ENCODE data around the gene MT1A.

The MT1A gene

DNA sequence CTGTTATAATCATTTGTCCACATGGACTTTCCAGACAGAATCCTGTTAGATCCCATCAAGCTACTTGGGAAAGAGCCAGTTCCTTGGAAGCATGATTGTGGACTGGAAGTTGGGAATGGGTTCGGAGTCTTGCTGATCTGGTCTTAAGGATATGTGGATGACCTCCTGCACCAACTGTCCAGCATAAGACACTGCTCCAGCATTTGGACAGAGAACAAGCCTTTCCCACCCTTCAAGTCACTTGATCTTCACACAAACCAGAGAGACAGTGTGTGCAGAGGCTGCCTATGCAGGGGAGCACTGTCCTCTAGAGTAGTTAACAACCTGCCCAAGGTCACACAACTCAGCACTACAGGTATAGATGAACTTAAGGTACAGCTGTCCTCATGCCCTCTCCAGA is 7.4 kb downstream of the MT1A start:
- H3K4me1 ChIP-seq (ENCODE audit: low read length): no peaks in the 10 kb centered on the region
- H3K9ac ChIP-seq (ENCODE audit: low read length): no peak overlapping the region
- no peak overlapping the region for H3K27ac ChIP-seq (ENCODE audit: low read length)
- H3K79me2 ChIP-seq (ENCODE audit: low read length): no peaks in the 10 kb centered on the region
- H3K4me2 ChIP-seq (ENCODE audit: low read depth, low read length): no peak overlapping the region
- TF ChIP-seq EZH2phosphoT487 (IDR thresholded peaks at IDR 0.05; ENCODE audit: low read length) (no peak), CTCF (IDR thresholded peaks at IDR 0.05; ENCODE audit: low read length) (no peak), EZH2 (optimal IDR thresholded peaks at IDR 0.05; ENCODE audit: low read depth, low read length) (no peak)
- H2AFZ ChIP-seq (ENCODE audit: low read length): no peak overlapping the region
- H4K20me1 ChIP-seq (ENCODE audit: insufficient read depth, low read length): no peaks in the 10 kb centered on the region
- H3K9me3 ChIP-seq (replicated peaks; ENCODE audit: insufficient read depth, low read length): no peaks in the 10 kb centered on the region
- H3K36me3 ChIP-seq (replicated peaks; ENCODE audit: insufficient read depth, low read length): no peaks in the 10 kb centered on the region
- DNase-seq: no peak
- no peaks in the 10 kb centered on the region for H3K9me2 ChIP-seq (replicated peaks; ENCODE audit: insufficient read depth, low read length)
- H3F3A ChIP-seq (ENCODE audit: insufficient read depth, low read length): no peaks in the 10 kb centered on the region
- no peak overlapping the region for H3K4me3 ChIP-seq (ENCODE audit: low read length)
- H3K27me3 ChIP-seq (replicated peaks; ENCODE audit: insufficient read depth, low read length): peaks cover 35% of the 10 kb centered on the region

DNA sequence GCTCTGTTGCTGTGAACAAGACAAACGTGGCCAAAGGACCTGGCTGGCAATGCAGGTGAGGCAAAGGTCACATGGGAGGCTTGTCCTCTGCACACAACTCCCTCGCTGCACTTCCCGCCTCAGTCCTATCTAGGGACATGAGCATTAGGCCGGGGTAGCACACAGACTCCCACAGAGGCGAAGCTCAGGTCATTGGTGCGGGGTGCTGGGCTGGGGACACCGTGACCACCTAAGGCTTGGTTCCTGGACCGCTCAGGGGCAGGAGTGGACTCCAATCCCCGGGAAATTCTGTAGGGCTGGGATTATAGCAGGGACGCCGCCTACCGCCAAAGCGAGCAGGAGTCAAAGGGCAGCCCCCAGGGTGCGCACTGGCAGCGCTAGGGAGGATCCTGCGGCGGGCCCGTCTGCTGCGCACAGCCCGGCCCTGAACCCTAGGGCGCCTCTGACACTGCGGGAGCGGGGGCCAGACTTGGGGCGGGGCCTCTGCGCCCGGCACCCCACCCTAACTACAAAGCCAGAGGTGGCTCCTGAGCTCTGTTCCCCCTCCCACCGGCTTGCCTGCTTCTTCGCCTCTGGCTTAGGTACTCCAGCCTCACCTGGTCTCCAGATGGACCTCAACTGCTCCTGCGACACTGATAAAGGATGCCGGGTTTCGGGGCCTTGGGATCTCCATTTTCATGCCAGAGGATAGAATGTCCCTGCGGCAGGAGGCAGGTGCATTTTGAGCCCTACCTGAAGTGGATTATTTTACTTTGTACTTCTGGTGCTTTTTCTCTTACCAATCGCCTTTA is 9.4 kb downstream of the MT1A start:
- Histone ChIP-seq H3K4me2 (ENCODE audit: low read depth, low read length) (no peak overlapping the region), H3K27me3 (replicated peaks; ENCODE audit: insufficient read depth, low read length) (peaks cover 53% of the 10 kb centered on the region)

DNA sequence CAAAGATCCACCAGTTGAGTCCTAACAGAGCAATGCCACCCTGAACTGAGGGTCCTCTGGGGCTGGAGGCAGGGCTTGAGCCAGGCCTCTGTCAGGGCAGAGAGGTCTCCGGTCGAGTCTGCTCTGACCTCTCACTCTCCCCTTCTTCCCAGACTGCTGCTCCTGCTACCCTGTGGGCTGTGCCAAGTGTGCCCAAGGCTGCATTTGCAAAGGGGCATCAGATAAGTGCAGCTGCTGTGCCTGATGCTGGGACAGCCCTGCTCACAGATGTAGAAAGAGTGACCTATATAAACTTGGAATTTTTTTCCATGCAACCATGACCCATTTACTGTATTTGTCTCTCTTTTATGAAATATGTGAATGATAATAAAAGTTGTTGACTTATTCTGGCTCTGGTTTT is 10.8 kb downstream of the MT1A start:
- no peak overlapping the region for H3K9ac ChIP-seq (ENCODE audit: low read length)
- peaks cover 54% of the 10 kb centered on the region for H3K27me3 ChIP-seq (replicated peaks; ENCODE audit: insufficient read depth, low read length)
- H3F3A ChIP-seq (ENCODE audit: insufficient read depth, low read length): no peaks in the 10 kb centered on the region
- no peak for TF ChIP-seq CTCF (IDR thresholded peaks at IDR 0.05; ENCODE audit: low read length)
- TF ChIP-seq EZH2 (optimal IDR thresholded peaks at IDR 0.05; ENCODE audit: low read depth, low read length): no peak
- H2AFZ ChIP-seq (ENCODE audit: low read length): no peak overlapping the region
- no peaks in the 10 kb centered on the region for H3K79me2 ChIP-seq (ENCODE audit: low read length)
- no peak overlapping the region for H3K27ac ChIP-seq (ENCODE audit: low read length)
- no peak overlapping the region for H3K4me2 ChIP-seq (ENCODE audit: low read depth, low read length)
- no peaks in the 10 kb centered on the region for H3K9me2 ChIP-seq (replicated peaks; ENCODE audit: insufficient read depth, low read length)
- DNase-seq: no peak
- no peaks in the 10 kb centered on the region for H4K20me1 ChIP-seq (ENCODE audit: insufficient read depth, low read length)
- H3K4me3 ChIP-seq (ENCODE audit: low read length): no peak overlapping the region
- H3K9me3 ChIP-seq (replicated peaks; ENCODE audit: insufficient read depth, low read length): no peaks in the 10 kb centered on the region
- H3K36me3 ChIP-seq (replicated peaks; ENCODE audit: insufficient read depth, low read length): no peaks in the 10 kb centered on the region
- H3K4me1 ChIP-seq (ENCODE audit: low read length): no peaks in the 10 kb centered on the region

More for the DNA sequence above, 9.4 kb downstream of the MT1A start:
- TF ChIP-seq EZH2 (optimal IDR thresholded peaks at IDR 0.05; ENCODE audit: low read depth, low read length): no peak
- no peak for TF ChIP-seq EZH2phosphoT487 (IDR thresholded peaks at IDR 0.05; ENCODE audit: low read length)
- TF ChIP-seq CTCF (IDR thresholded peaks at IDR 0.05; ENCODE audit: low read length): no peak
- Histone ChIP-seq H4K20me1 (ENCODE audit: insufficient read depth, low read length) (no peaks in the 10 kb centered on the region), H3K9me2 (replicated peaks; ENCODE audit: insufficient read depth, low read length) (no peaks in the 10 kb centered on the region), H3K27ac (ENCODE audit: low read length) (no peak overlapping the region), H3K9ac (ENCODE audit: low read length) (no peak overlapping the region), H3K36me3 (replicated peaks; ENCODE audit: insufficient read depth, low read length) (no peaks in the 10 kb centered on the region), H3K9me3 (replicated peaks; ENCODE audit: insufficient read depth, low read length) (no peaks in the 10 kb centered on the region), H2AFZ (ENCODE audit: low read length) (no peak overlapping the region), H3K79me2 (ENCODE audit: low read length) (no peaks in the 10 kb centered on the region), H3F3A (ENCODE audit: insufficient read depth, low read length) (no peaks in the 10 kb centered on the region), H3K4me1 (ENCODE audit: low read length) (no peaks in the 10 kb centered on the region), H3K4me3 (ENCODE audit: low read length) (no peak overlapping the region)
- no peak for DNase-seq

Data from MM.1S (cell line).